ENCODE measurements around the gene AUTS2. TPM values are rescaled to one million over a fixed set of nuclear protein-coding genes. Genes with fewer than 3 reads are reported as not detected.

AUTS2 gene
- total RNA-seq, 2 donors from 2014 or later = 43.4 to 52.9 TPM

- intact Hi-C loops (cut with DNase I) = no loop called here
These were observed 533.5 kb downstream of the AUTS2 start for GRCh38 chr7:70131817-70132216.

GRCh38 chr7:70132226-70132851 is 534.1 kb downstream of the AUTS2 start:
- no peak for DNase-seq (ENCODE audit: low spot score)
- intact Hi-C loops (cut with DNase I) = no loop called here

More at GRCh38 chr7:70131817-70132216, 533.5 kb downstream of the AUTS2 start:
- no peak for DNase-seq (ENCODE audit: low spot score)

- no peak for DNase-seq (ENCODE audit: low spot score)
These were observed 534.8 kb downstream of the AUTS2 start for GRCh38 chr7:70132852-70133690.

GRCh38 chr7:70134029-70134770 is 535.9 kb downstream of the AUTS2 start:
- no peak for DNase-seq (ENCODE audit: low spot score)
- intact Hi-C loops (cut with DNase I) = no loop called here

More at GRCh38 chr7:70132852-70133690, 534.8 kb downstream of the AUTS2 start:
- intact Hi-C loops (cut with DNase I) = loop anchor here in 1 of 2 donors (1.0 kb wide), 1 partner anchor 9 kb away; no protein-coding TSS in a partner anchor

GRCh38 chr7:70135656-70136055 is 537.4 kb downstream of the AUTS2 start:
- DNase-seq (ENCODE audit: low spot score) = no peak
- intact Hi-C loops (cut with DNase I) = no loop called here

GRCh38 chr7:70137126-70137525 is 538.9 kb downstream of the AUTS2 start:
- intact Hi-C loops (cut with DNase I) = no loop called here
- DNase-seq (ENCODE audit: low spot score) = no peak

- DNase-seq (ENCODE audit: low spot score) = no peak
- intact Hi-C loops (cut with DNase I) = loop anchor here in 1 of 2 donors (1.0 kb wide), 1 partner anchor 9 kb away; no protein-coding TSS in a partner anchor
These were observed 544.1 kb downstream of the AUTS2 start for GRCh38 chr7:70142247-70142932.

GRCh38 chr7:70143075-70144044 is 545.1 kb downstream of the AUTS2 start:
- no peak for DNase-seq (ENCODE audit: low spot score)

GRCh38 chr7:70148997-70149396 is 550.7 kb downstream of the AUTS2 start:
- DNase-seq (ENCODE audit: low spot score) = no peak
- intact Hi-C loops (cut with DNase I) = no loop called here

More at GRCh38 chr7:70143075-70144044, 545.1 kb downstream of the AUTS2 start:
- intact Hi-C loops (cut with DNase I) = no loop called here

GRCh38 chr7:70152313-70152712 is 554.0 kb downstream of the AUTS2 start:
- DNase-seq (ENCODE audit: low spot score) = no peak
- intact Hi-C loops (cut with DNase I) = loop anchor here in 1 of 2 donors (5.0 kb wide), 1 partner anchor 1115 kb away; no protein-coding TSS in a partner anchor

GRCh38 chr7:70153933-70154332 is 555.7 kb downstream of the AUTS2 start:
- intact Hi-C loops (cut with DNase I) = loop anchor here in 1 of 2 donors (5.0 kb wide), 1 partner anchor 1113 kb away; no protein-coding TSS in a partner anchor
- DNase-seq (ENCODE audit: low spot score) = no peak

- intact Hi-C loops (cut with DNase I) = loop anchor here in 1 of 2 donors (5.0 kb wide), 1 partner anchor 1113 kb away; no protein-coding TSS in a partner anchor
- no peak for DNase-seq (ENCODE audit: low spot score)
These were observed 556.4 kb downstream of the AUTS2 start for GRCh38 chr7:70154521-70155180.

GRCh38 chr7:70156057-70156456 is 557.8 kb downstream of the AUTS2 start:
- no peak for DNase-seq (ENCODE audit: low spot score)
- intact Hi-C loops (cut with DNase I) = no loop called here

GRCh38 chr7:70159121-70159520 is 560.8 kb downstream of the AUTS2 start:
- DNase-seq (ENCODE audit: low spot score) = no peak
- intact Hi-C loops (cut with DNase I) = no loop called here

- DNase-seq (ENCODE audit: low spot score) = no peak
- intact Hi-C loops (cut with DNase I) = no loop called here
These were observed 567.3 kb downstream of the AUTS2 start for GRCh38 chr7:70165477-70166170.

GRCh38 chr7:70171369-70171920 is 573.2 kb downstream of the AUTS2 start:
- intact Hi-C loops (cut with DNase I) = no loop called here
- DNase-seq (ENCODE audit: low spot score) = no peak

Measured in posterior vena cava (tissue), 2 donors.